Stomach (tissue), 9 donors: ENCODE data around the gene LBX2. TPM values are rescaled to one million over a fixed set of nuclear protein-coding genes. Genes with fewer than 3 reads are reported as not detected.

Source experiments
- DNase-seq, 2 donors: peaks; one replicate each; pipeline versions ENCODE4 v3.0.0 to v3.0.0-alpha.2; 2013 to 2019
- H3K27ac ChIP-seq, 5 donors: fragments of 200-600 bp in 4 of 5; sonication (generic) in 4 of 5; one replicate each; pipeline ENCODE4 v1.5.1; 2013 to 2019; ENCODE audit warnings: mild to moderate bottlenecking in 1 of 5, moderate library complexity in 1 of 5
- H3K27me3 ChIP-seq, 3 donors: fragments of 200-600 bp; sonication (generic); one replicate each; pipeline ENCODE4 v1.5.1; 2017 to 2019; ENCODE audit warnings: mixed run types in 1 of 3
- H3K36me3 ChIP-seq, 4 donors: fragments of 200-600 bp; sonication (generic); 1 replicate in 3 of 4; 2 replicates in 1 of 4; pipeline ENCODE4 v1.5.1; 2016 to 2019
- H3K4me1 ChIP-seq, 4 donors: fragments of 200-600 bp; sonication (generic); one replicate each; pipeline ENCODE4 v1.5.1; 2016 to 2019
- H3K4me3 ChIP-seq, 4 donors: fragments of 200-600 bp; sonication (generic) in 3 of 4; one replicate each; pipeline ENCODE4 v1.5.1; 2016 to 2019; ENCODE audit warnings: mild to moderate bottlenecking in 1 of 4
- H3K9me3 ChIP-seq, 4 donors: fragments of 200-600 bp; sonication (generic); one replicate each; pipeline ENCODE4 v1.5.1; 2016 to 2019
- CTCF ChIP-seq, 7 experiments: fragments of 450-650 bp in 4 of 7; fragments of 200-600 bp in 3 of 7; sonication (generic) in 3 of 7; IDR thresholded peaks; one replicate each; pipeline ENCODE4 v1.5.1; 2016 to 2019; ENCODE audit warnings: antibody characterized with exemption in 7 of 7, control low read depth in 2 of 7, mild to moderate bottlenecking in 1 of 7
- EP300 ChIP-seq: sonication (generic); formaldehyde crosslinking; IDR thresholded peaks from one replicate; pipeline ENCODE4 v1.6.1; 2017; ENCODE audit warnings: antibody characterized with exemption
- POLR2A ChIP-seq, 4 donors: fragments of 450-650 bp; IDR thresholded peaks; one replicate each; pipeline ENCODE4 v1.6.1; 2016; ENCODE audit warnings: antibody characterized with exemption in 4 of 4, control low read depth in 2 of 4, mild to moderate bottlenecking in 1 of 4, moderate library complexity in 1 of 4
- POLR2AphosphoS5 ChIP-seq, 3 donors: sonication (generic); formaldehyde crosslinking; IDR thresholded peaks; one replicate each; pipeline ENCODE4 v1.6.1; 2016; ENCODE audit warnings: antibody characterized with exemption in 3 of 3
- WGBS, 5 donors: extraction: QIAGEN DNeasy Blood & Tissue Kit in 3 of 5; methylation state at CpG; one replicate each; pipeline versions ENCODE4 v1.1.5 to v1.1.7; 2013 to 2018; 5-methylcytosine and 5-hydroxymethylcytosine counted together
- intact Hi-C: fragments of 100-400 bp; cut with DNase I; formaldehyde crosslinking; loops from one replicate; pipeline ENCODE4 v1.15.1; 2023; ENCODE audit warnings: low total_unique reads
- polyA plus RNA-seq, 3 donors: library from polyadenylated mRNA; stranded (reverse); fragments of 200-250 nt; gene quantifications; one replicate each; pipeline ENCODE4 v1.2.3, GENCODE V29; 2013
- total RNA-seq, 5 donors: library from RNA; depleted of rRNA; stranded (reverse); fragments of >200 nt; gene quantifications; one replicate each; pipeline versions ENCODE4 v1.1.0 to v1.2.3, GENCODE V29; 2014 to 2016
- donor health status: healthy with polysubstance abuse.
- donor health status: Bipolar disorder and iron deficiency.
- donor health status: healthy.

The LBX2 gene
- total and polyA plus RNA-seq, 8 donors, result 1.1 to 2.6 (median 1.2) TPM; not detected in 3

GRCh38 chr2:74510272-74510671, 10.9 kb upstream of the LBX2 start:
- H3K9me3 ChIP-seq, result no peaks in the 10 kb centered on the region
- H3K27ac ChIP-seq, result no peak overlapping the region
- 67 to 87% (median 81%) methylated on average over 4 of the region's 4 CpGs for WGBS, 5 donors
- peaks cover 3 to 12% (median 9%) of the 10 kb centered on the region in 4 donors for H3K36me3 ChIP-seq
- peaks cover 27 to 65% (median 46%) of the 10 kb centered on the region in 3 donors for H3K27me3 ChIP-seq
- intact Hi-C loops, result no loop called here
- no peak overlapping the region for H3K4me3 ChIP-seq
- H3K4me1 ChIP-seq, result peaks cover 43 to 52% (median 48%) of the 10 kb centered on the region in 4 donors
- no peak for TF ChIP-seq EP300
- no peak for TF ChIP-seq POLR2AphosphoS5 (IDR thresholded peaks at IDR 0.05)
- no peak for TF ChIP-seq POLR2A (IDR thresholded peaks at IDR 0.05)
- no peak for TF ChIP-seq CTCF (IDR thresholded peaks at IDR 0.05)
- no peak for DNase-seq

DNA sequence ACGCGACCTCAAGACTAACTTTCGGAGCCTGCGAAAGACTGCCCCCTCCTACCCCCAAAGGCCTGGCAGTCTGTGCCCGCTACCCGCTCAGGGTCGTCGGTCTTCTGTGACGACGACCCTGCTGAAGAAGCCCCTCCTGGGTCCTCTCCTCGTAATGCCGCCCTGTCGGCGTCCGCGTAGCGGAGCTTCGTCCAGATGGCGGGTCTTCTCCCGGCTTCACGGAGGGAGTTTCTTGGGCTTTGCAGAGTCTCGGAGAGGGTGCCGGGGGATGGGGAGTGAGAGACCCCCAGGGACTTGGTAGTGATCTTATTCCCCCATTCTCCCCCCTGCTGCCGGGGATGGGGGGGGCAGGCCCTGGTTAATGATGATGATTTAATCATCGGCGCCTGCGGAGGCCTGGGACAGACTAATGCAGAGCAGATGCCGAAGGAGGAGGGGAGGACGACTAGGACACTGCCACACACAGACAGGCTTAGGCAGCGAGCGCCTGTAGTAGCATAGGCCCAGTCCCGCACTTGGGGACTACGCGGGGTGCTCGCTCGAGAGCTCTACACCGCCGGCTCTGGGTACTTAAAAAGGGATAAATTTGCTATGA, 8.6 kb upstream of the LBX2 start:
- peak overlapping the region; percentile 67 to 77 (median 70) for H3K4me3 ChIP-seq
- peaks cover 5 to 54% (median 24%) of the 10 kb centered on the region in 3 donors for H3K27me3 ChIP-seq
- peak in 1 of 2 donors; percentile 74 for DNase-seq
- TF ChIP-seq POLR2AphosphoS5 (IDR thresholded peaks at IDR 0.05) (no peak), EP300 (no peak), POLR2A (IDR thresholded peaks at IDR 0.05) (no peak), CTCF (IDR thresholded peaks at IDR 0.05) (no peak)
- peaks cover 6 to 22% (median 17%) of the 10 kb centered on the region in 4 donors for H3K36me3 ChIP-seq
- 10 to 20% (median 12%) methylated on average over 27 to 38 of the region's 38 CpGs for WGBS, 5 donors
- H3K9me3 ChIP-seq, result no peaks in the 10 kb centered on the region
- peaks cover 43 to 52% (median 49%) of the 10 kb centered on the region in 4 donors for H3K4me1 ChIP-seq
- H3K27ac ChIP-seq, result peak overlapping the region; percentile 95 to 99 (median 98)
- intact Hi-C loops, result no loop called here

DNA sequence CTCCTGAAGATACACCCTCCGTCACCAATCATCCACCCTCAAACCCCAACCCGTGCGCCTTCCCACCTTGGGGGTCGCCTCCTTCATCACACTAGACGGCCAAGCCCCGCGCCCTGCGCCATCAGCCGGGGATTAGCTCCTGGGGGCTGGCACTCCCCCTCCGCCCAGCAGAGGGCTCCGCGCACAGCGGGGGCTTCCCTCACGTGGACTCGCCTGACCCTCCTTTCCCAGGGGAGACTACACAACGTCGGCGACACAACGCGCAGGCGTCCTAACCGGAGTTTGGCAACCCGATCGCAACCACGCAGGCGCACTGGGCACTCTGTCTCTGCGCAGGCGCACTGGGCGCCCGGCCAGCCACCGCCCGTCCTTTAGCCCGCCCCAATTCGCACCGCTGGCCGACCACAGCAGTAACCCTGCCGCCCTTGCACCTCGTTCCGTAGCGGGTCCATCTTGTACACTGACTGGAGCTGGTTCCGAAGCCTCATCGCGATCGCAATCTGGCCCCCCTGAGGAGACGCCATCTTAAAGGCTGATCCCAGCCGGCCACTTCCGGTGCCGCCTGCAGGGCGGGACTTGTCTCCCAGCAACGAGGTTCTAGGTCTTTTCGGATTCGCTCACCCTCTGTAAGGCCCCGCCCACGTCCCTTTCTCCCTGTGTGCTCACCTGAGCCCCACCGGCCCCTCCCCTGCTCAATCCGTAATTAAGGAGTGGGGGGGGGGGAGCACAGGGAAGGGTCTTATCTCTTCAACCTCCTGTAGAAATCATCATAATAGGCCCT, 7.9 kb upstream of the LBX2 start, which contains the start of gene PCGF1:
Gene PCGF1, minus strand, starts transcription at position 551 of the 781 bp plus-strand sequence. Its CDS starts 27 bp downstream, at position 524.
- intact Hi-C loops, result no loop called here
- peak within 1 kb of the TSS; percentile 95 to 99 (median 98) for H3K27ac ChIP-seq
- peaks cover 0 to 54% (median 17%) of the 10 kb centered on the region in 3 donors for H3K27me3 ChIP-seq
- peak within 1 kb of the TSS; percentile 67 to 77 (median 70) for H3K4me3 ChIP-seq
- 0 to 1% (median 1%) methylated on average over 53 to 56 of the region's 56 CpGs for WGBS, 5 donors
- DNase-seq, result peak; percentile 100
- H3K4me1 ChIP-seq, result peaks cover 47 to 56% (median 55%) of the 10 kb centered on the region in 4 donors
- no peaks in the 10 kb centered on the region for H3K9me3 ChIP-seq
- peaks cover 6 to 22% (median 17%) of the 10 kb centered on the region in 4 donors for H3K36me3 ChIP-seq
- TF ChIP-seq CTCF (IDR thresholded peaks at IDR 0.05) (peak in 2 of 7 experiments; percentile 12 to 31), POLR2AphosphoS5 (IDR thresholded peaks at IDR 0.05) (peak in 2 of 3 donors; percentile 32 to 82), EP300 (no peak), POLR2A (IDR thresholded peaks at IDR 0.05) (no peak)

- peak overlapping the region in 3 of 5 donors; percentile 6 to 99 (median 85) for H3K27ac ChIP-seq
- no peak for DNase-seq
- TF ChIP-seq POLR2A (IDR thresholded peaks at IDR 0.05) (no peak), EP300 (no peak), CTCF (IDR thresholded peaks at IDR 0.05) (no peak), POLR2AphosphoS5 (IDR thresholded peaks at IDR 0.05) (no peak)
- peak overlapping the region in 2 of 4 donors; percentile 67 to 68 for H3K4me3 ChIP-seq
- peaks cover 53 to 67% (median 65%) of the 10 kb centered on the region in 4 donors for H3K4me1 ChIP-seq
- 89 to 93% (median 91%) methylated on average over 14 of the region's 14 CpGs for WGBS, 5 donors
- intact Hi-C loops, result no loop called here
- H3K27me3 ChIP-seq, result peaks cover 0 to 54% (median under 1%) of the 10 kb centered on the region in 3 donors
- no peaks in the 10 kb centered on the region for H3K9me3 ChIP-seq
- H3K36me3 ChIP-seq, result peaks cover 6 to 22% (median 17%) of the 10 kb centered on the region in 4 donors
Measured at GRCh38 chr2:74505448-74506246, 6.2 kb upstream of the LBX2 start.
